HepG2 (cell line): ENCODE data around the gene WEE1. TPM values are rescaled to one million over a fixed set of nuclear protein-coding genes. Genes with fewer than 3 reads are reported as not detected.

ENCODE experiments used
- ATAC-seq: fragments of 200-7000 bp; cut with Tn5 transposase; 3 replicates; pipeline ENCODE4 v1.9.1; 2020; ENCODE audit warnings: mild to moderate bottlenecking, moderate library complexity
- BruUV-seq: library from RNA; stranded (reverse); fragments of 400-500 nt; replicated peaks from 2 replicates; lab custom pipeline; 2021; lab: Mats Ljungman, UMichigan
- CTCF ChIA-PET: fragments of 300-600 bp; formaldehyde crosslinking; extraction: SDS; loops from one replicate; lab custom pipeline; 2021; ENCODE audit warnings: low total read pairs, inconsistent platforms, low intra/inter-chr PET ratio; lab: Yijun Ruan, JAX
- POLR2A ChIA-PET: fragments of 350-600 bp; sonication (Branson Sonifier 250); formaldehyde crosslinking; loops from one replicate; lab custom pipeline; 2020; ENCODE audit warnings: antibody characterized with exemption, inconsistent platforms; lab: Yijun Ruan, JAX
- DNase-seq: peaks from one replicate; pipeline ENCODE4 v3.0.0-alpha.2; 2015; ENCODE audit warnings: low spot score
- FAIRE-seq: peaks from 3 replicates; lab custom pipeline; 2011; peaks lifted over from hg19 to GRCh38; lab: Jason Lieb, UNC
- H2AFZ ChIP-seq: one replicate; pipeline ENCODE4 v1.6.1; 2011; ENCODE audit warnings: low read length, inconsistent platforms
- H3K27ac ChIP-seq: fragments of 300-600 bp; 3 replicates; pipeline ENCODE4 v1.8.0; 2011; ENCODE audit warnings: mixed run types, mild to moderate bottlenecking, mixed read lengths, low read length, inconsistent platforms; ENCODE audit not compliant: insufficient read depth; ENCODE audit errors: extremely low read length
- H3K27me3 ChIP-seq, 2 experiments: fragments of 200-600 bp in 1 of 2; 2 replicates in 1 of 2; 3 replicates in 1 of 2; pipeline versions ENCODE4 v1.6.0 to v1.8.0; 2011; ENCODE audit warnings: low read length in 2 of 2, mild to moderate bottlenecking in 2 of 2, moderate library complexity in 2 of 2, inconsistent platforms in 1 of 2; ENCODE audit not compliant: insufficient read depth in 2 of 2, control insufficient read depth in 1 of 2
- H3K36me3 ChIP-seq, 2 experiments: fragments of 200-600 bp in 1 of 2; replicated peaks in 1 of 2; 2 replicates in 1 of 2; 3 replicates in 1 of 2; pipeline versions ENCODE4 v1.5.1 to v1.8.0; 2011; ENCODE audit warnings: low read length in 2 of 2, inconsistent platforms in 1 of 2; ENCODE audit not compliant: insufficient read depth in 2 of 2, control insufficient read depth in 1 of 2
- H3K4me1 ChIP-seq: 2 replicates; pipeline ENCODE4 v1.5.1; 2012; ENCODE audit warnings: low read length, inconsistent platforms; ENCODE audit not compliant: insufficient read depth
- H3K4me2 ChIP-seq: 2 replicates; pipeline ENCODE4 v1.6.0; 2011; ENCODE audit warnings: low read depth, low read length, inconsistent platforms
- H3K4me3 ChIP-seq, 3 experiments: fragments of 200-600 bp in 1 of 3; sonication (generic), shearing (Covaris generic) in 1 of 3; replicated peaks in 1 of 3; 2 replicates each; pipeline ENCODE4 v1.5.1; 2011 to 2016; ENCODE audit warnings: low read length in 3 of 3, inconsistent platforms in 2 of 3, low read depth in 2 of 3, mild to moderate bottlenecking in 2 of 3, control low read depth in 1 of 3, mixed read lengths in 1 of 3; ENCODE audit not compliant: insufficient read depth in 1 of 3
- H3K79me2 ChIP-seq: one replicate; pipeline ENCODE4 v1.6.1; 2011; ENCODE audit warnings: low read length, inconsistent platforms; ENCODE audit not compliant: insufficient read depth
- H3K9ac ChIP-seq: 2 replicates; pipeline ENCODE4 v1.6.0; 2011; ENCODE audit warnings: mild to moderate bottlenecking, low read depth, low read length, inconsistent platforms; ENCODE audit not compliant: insufficient read depth
- H3K9me3 ChIP-seq: 2 replicates; pipeline ENCODE4 v1.5.1; 2012; ENCODE audit warnings: mild to moderate bottlenecking, low read length
- H4K20me1 ChIP-seq: 2 replicates; pipeline ENCODE4 v1.6.0; 2011; ENCODE audit warnings: inconsistent platforms, mild to moderate bottlenecking, low read length, moderate library complexity; ENCODE audit not compliant: insufficient read depth
- ZNF230 ChIP-seq: sonication (generic); formaldehyde crosslinking; IDR thresholded peaks from 2 replicates; pipeline ENCODE4 v1.4.0; 2020; ENCODE audit warnings: mild to moderate bottlenecking, missing genetic modification reagents
- WGBS: methylation state at CpG from one replicate; pipeline ENCODE4 v1.1.6; 2017; ENCODE audit warnings: low lambda C conversion rate; 5-methylcytosine and 5-hydroxymethylcytosine counted together
- in situ Hi-C: cut with HindIII; loops from 2 replicates; pipeline ENCODE4 v1.10.0; 2017; ENCODE audit warnings: low pct_unique_long_range_greater_than_20kb; ENCODE audit not compliant: extremely low pct_ligation_motif_present
- intact Hi-C: fragments of 100-400 bp; cut with micrococcal nuclease; formaldehyde crosslinking; loops from one replicate; pipeline ENCODE4 v1.10.0; 2022; ENCODE audit not compliant: unreplicated experiment
- polyA plus RNA-seq, 8 experiments: library from polyadenylated mRNA; depleted of rRNA in 3 of 8; stranded (reverse) in 7 of 8; unstranded in 1 of 8; fragments of >200 nt; fragmentation: Illumina TruSeq in 4 of 8; extraction: Trizol in 4 of 8; gene quantifications; 2 replicates each; pipeline versions ENCODE4 v1.2.1 to v1.2.3, GENCODE V29; 2011 to 2016; ENCODE audit warnings: low read depth in 4 of 8, missing spikeins in 1 of 8, mixed read lengths in 1 of 8; ENCODE audit not compliant: insufficient read depth in 1 of 8
- total RNA-seq, 5 experiments: library from RNA; depleted of rRNA; stranded (reverse); fragments of >200 nt; fragmentation: Illumina TruSeq; extraction: Trizol; gene quantifications; 2 replicates each; pipeline ENCODE4 v1.2.3, GENCODE V29; 2016; ENCODE audit warnings: low read depth in 1 of 5
- TF ChIP-seq, protein P1 (sequence below): sonication (generic); formaldehyde crosslinking; IDR thresholded peaks from 2 replicates; pipeline ENCODE4 v1.4.0; 2020; ENCODE audit warnings: low read depth, missing genetic modification reagents
- TF ChIP-seq, protein P2 (sequence below): sonication (generic); formaldehyde crosslinking; IDR thresholded peaks from 2 replicates; pipeline ENCODE4 v1.8.0; 2022; ENCODE audit warnings: mild to moderate bottlenecking, missing genetic modification reagents
- TF ChIP-seq, protein P3 (sequence below): sonication (generic); formaldehyde crosslinking; IDR thresholded peaks from 2 replicates; pipeline ENCODE4; 2020; ENCODE audit warnings: missing genetic modification reagents, mild to moderate bottlenecking, borderline replicate concordance
- TF ChIP-seq, protein P4 (sequence below): sonication (generic); formaldehyde crosslinking; IDR thresholded peaks from 2 replicates; pipeline ENCODE4 v1.8.1; 2022; ENCODE audit warnings: low read depth, mild to moderate bottlenecking, missing genetic modification reagents
- TF ChIP-seq, protein P5 (sequence below): sonication (generic); formaldehyde crosslinking; IDR thresholded peaks from 2 replicates; pipeline ENCODE4 v1.5.1; 2020; ENCODE audit warnings: missing genetic modification reagents, mild to moderate bottlenecking, borderline replicate concordance

Gene WEE1
- total and polyA plus RNA-seq, 2 of the 13 experiments (the other 11 are each of a cell fraction or from before 2014, with no cell fraction given): 31.4 to 63.7 TPM

DNA sequence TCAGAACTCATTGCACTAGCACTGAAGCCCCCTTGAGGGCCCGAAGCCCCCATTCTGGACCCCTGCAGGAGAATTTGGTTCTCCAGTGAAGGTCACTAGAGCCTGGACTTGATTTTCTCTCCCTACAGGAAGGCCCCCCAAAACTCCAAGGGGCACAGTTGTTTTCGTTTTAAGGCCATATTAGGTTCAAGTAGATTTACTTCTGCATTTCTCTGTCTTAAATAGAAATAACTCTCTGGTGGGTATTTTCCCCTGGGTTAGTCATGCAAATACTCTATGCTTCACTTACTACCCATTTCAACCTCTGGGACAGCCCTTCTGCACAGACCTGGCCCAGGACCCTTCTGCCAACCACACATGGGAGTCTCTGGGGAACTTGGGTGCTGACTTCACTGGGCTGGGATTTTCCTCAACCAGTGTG, 41.6 kb downstream of the WEE1 start (continued):
- TF ChIP-seq, protein P1, sequence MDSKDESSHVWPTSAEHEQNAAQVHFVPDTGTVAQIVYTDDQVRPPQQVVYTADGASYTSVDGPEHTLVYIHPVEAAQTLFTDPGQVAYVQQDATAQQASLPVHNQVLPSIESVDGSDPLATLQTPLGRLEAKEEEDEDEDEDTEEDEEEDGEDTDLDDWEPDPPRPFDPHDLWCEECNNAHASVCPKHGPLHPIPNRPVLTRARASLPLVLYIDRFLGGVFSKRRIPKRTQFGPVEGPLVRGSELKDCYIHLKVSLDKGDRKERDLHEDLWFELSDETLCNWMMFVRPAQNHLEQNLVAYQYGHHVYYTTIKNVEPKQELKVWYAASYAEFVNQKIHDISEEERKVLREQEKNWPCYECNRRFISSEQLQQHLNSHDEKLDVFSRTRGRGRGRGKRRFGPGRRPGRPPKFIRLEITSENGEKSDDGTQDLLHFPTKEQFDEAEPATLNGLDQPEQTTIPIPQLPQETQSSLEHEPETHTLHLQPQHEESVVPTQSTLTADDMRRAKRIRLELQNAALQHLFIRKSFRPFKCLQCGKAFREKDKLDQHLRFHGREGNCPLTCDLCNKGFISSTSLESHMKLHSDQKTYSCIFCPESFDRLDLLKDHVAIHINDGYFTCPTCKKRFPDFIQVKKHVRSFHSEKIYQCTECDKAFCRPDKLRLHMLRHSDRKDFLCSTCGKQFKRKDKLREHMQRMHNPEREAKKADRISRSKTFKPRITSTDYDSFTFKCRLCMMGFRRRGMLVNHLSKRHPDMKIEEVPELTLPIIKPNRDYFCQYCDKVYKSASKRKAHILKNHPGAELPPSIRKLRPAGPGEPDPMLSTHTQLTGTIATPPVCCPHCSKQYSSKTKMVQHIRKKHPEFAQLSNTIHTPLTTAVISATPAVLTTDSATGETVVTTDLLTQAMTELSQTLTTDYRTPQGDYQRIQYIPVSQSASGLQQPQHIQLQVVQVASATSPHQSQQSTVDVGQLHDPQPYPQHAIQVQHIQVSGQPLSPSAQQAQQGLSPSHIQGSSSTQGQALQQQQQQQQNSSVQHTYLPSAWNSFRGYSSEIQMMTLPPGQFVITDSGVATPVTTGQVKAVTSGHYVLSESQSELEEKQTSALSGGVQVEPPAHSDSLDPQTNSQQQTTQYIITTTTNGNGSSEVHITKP (CRISPR knock-in tag): no peak
- TF ChIP-seq, protein P2, sequence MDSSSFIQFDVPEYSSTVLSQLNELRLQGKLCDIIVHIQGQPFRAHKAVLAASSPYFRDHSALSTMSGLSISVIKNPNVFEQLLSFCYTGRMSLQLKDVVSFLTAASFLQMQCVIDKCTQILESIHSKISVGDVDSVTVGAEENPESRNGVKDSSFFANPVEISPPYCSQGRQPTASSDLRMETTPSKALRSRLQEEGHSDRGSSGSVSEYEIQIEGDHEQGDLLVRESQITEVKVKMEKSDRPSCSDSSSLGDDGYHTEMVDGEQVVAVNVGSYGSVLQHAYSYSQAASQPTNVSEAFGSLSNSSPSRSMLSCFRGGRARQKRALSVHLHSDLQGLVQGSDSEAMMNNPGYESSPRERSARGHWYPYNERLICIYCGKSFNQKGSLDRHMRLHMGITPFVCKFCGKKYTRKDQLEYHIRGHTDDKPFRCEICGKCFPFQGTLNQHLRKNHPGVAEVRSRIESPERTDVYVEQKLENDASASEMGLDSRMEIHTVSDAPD (CRISPR knock-in tag): no peak

DNA sequence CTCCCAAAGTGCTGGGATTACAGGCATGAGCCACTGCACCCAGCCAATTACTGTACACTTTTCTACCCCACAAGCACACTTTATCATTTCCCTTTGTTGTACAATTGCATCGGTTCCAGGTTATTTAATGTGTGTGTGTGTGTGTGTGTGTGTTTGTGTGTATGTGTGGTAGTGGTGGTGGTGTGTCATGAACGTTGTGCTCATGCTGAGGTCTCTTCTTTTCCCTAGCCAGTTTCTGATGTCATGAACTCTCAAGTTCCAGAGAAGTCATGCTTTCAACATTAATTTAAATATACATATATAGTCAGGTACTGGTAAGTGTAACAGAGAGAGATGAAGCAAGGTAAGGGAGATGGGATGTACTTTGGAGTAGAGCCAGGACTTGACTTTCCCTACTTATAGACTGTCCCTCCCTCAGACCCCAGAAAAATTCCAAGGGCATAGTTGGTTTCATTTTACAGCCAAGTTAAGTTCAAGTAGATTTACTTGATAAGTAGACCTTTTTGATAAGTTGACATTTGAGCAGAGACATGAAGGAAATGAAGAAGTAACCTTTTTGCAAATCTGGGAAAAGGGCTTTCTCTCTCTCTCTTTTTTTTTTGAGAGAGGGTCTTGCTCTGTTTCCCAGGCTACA, 42.7 kb downstream of the WEE1 start:
- H3K9me3 ChIP-seq: no peaks in the 10 kb centered on the region
- in situ Hi-C loops (no loop called here), intact Hi-C loops (no loop called here)
- BruUV-seq: no TSS peak
- no peak for FAIRE-seq
- H3K4me1 ChIP-seq: peaks cover 37% of the 10 kb centered on the region
- no peak overlapping the region for H3K9ac ChIP-seq
- no peak for ATAC-seq
- H3K27me3 ChIP-seq: peaks cover 0 to 1% of the 10 kb centered on the region in 2 experiments; a peak in 2 of 5 replicates
- 27% methylated on average over 2 of the region's 2 CpGs for WGBS
- H3K36me3 ChIP-seq: no peaks in the 10 kb centered on the region
- no peak overlapping the region for H2AFZ ChIP-seq
- H3K79me2 ChIP-seq: no peaks in the 10 kb centered on the region
- no peaks in the 10 kb centered on the region for H4K20me1 ChIP-seq
- H3K4me2 ChIP-seq: no peak overlapping the region
- ChIA-PET POLR2A (no interaction called here), CTCF (no interaction called here)
- no peak for DNase-seq
- H3K4me3 ChIP-seq: no peak overlapping the region
- no peak overlapping the region for H3K27ac ChIP-seq
- TF ChIP-seq, protein P3, sequence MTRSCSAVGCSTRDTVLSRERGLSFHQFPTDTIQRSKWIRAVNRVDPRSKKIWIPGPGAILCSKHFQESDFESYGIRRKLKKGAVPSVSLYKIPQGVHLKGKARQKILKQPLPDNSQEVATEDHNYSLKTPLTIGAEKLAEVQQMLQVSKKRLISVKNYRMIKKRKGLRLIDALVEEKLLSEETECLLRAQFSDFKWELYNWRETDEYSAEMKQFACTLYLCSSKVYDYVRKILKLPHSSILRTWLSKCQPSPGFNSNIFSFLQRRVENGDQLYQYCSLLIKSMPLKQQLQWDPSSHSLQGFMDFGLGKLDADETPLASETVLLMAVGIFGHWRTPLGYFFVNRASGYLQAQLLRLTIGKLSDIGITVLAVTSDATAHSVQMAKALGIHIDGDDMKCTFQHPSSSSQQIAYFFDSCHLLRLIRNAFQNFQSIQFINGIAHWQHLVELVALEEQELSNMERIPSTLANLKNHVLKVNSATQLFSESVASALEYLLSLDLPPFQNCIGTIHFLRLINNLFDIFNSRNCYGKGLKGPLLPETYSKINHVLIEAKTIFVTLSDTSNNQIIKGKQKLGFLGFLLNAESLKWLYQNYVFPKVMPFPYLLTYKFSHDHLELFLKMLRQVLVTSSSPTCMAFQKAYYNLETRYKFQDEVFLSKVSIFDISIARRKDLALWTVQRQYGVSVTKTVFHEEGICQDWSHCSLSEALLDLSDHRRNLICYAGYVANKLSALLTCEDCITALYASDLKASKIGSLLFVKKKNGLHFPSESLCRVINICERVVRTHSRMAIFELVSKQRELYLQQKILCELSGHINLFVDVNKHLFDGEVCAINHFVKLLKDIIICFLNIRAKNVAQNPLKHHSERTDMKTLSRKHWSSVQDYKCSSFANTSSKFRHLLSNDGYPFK (CRISPR knock-in tag): no peak
- no peak for TF ChIP-seq ZNF230
- TF ChIP-seq, protein P4, sequence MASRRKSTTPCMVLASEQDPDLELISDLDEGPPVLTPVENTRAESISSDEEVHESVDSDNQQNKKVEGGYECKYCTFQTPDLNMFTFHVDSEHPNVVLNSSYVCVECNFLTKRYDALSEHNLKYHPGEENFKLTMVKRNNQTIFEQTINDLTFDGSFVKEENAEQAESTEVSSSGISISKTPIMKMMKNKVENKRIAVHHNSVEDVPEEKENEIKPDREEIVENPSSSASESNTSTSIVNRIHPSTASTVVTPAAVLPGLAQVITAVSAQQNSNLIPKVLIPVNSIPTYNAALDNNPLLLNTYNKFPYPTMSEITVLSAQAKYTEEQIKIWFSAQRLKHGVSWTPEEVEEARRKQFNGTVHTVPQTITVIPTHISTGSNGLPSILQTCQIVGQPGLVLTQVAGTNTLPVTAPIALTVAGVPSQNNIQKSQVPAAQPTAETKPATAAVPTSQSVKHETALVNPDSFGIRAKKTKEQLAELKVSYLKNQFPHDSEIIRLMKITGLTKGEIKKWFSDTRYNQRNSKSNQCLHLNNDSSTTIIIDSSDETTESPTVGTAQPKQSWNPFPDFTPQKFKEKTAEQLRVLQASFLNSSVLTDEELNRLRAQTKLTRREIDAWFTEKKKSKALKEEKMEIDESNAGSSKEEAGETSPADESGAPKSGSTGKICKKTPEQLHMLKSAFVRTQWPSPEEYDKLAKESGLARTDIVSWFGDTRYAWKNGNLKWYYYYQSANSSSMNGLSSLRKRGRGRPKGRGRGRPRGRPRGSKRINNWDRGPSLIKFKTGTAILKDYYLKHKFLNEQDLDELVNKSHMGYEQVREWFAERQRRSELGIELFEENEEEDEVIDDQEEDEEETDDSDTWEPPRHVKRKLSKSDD (CRISPR knock-in tag): no peak
- TF ChIP-seq, protein P5, sequence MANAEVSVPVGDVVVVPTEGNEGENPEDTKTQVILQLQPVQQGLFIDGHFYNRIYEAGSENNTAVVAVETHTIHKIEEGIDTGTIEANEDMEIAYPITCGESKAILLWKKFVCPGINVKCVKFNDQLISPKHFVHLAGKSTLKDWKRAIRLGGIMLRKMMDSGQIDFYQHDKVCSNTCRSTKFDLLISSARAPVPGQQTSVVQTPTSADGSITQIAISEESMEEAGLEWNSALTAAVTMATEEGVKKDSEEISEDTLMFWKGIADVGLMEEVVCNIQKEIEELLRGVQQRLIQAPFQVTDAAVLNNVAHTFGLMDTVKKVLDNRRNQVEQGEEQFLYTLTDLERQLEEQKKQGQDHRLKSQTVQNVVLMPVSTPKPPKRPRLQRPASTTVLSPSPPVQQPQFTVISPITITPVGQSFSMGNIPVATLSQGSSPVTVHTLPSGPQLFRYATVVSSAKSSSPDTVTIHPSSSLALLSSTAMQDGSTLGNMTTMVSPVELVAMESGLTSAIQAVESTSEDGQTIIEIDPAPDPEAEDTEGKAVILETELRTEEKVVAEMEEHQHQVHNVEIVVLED: no peak
